HG03064 (cell line): ENCODE data around the gene EXO1.
"Not testable (repeated sequence)": the region's sequence is repeated elsewhere in the genome, so short reads cannot be mapped to it uniquely, and the experiment has no call there.

Experiments
- ATAC-seq: cut with Tn5 transposase; IDR thresholded peaks from one replicate; pipeline ENCODE4 v1.9.1; 2021; ENCODE audit warnings: low read depth; ENCODE audit not compliant: unreplicated experiment

The EXO1 gene

DNA sequence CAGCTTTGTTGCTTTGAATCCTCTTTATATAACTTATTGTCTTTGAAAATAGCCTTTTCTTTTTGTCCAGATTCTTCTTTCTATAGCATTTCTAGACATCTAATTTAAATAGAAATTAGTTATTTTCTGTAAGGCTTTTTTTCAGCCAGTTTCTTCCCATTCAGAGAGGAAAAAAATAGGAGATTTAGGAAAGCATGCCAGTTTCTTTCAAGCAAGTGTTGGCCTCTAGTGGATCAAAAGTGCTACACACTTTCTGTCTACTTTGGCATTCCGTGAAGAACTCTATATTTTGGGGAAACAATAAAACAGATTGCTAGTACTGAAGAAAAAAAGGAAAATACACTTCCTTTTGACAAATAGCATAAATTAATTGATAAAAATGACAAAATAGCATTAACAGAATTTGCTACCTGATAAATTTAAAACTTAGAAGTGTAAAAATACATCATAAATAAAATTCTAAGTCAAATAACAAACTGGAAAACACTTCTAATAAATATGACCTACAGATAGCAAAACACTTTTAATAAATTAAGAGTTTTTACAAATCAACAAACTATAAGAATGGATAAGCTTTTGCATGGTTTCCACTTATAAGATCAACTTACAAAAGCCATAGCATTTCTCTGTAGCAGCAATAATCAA lies 13.1 kb upstream of the EXO1 start:
- no peak for ATAC-seq

DNA sequence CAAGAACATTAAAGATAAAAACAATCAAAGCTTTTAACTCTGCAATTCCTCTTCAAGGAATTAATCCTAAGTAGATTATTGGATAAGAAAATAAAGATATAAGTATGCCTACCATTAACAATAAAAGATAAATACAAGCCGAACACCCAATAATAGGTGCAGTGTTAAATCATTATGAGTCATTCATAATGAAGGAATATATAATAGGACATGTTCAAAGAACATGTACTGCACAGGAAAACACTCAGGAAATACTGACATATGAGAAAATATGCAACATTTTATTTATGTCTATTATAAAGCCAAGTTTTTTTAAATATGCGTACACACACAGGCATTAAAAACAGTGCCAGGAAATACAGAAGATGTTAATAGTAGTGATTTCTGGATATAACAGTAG lies 11.1 kb upstream of the EXO1 start:
- no peak for ATAC-seq

DNA sequence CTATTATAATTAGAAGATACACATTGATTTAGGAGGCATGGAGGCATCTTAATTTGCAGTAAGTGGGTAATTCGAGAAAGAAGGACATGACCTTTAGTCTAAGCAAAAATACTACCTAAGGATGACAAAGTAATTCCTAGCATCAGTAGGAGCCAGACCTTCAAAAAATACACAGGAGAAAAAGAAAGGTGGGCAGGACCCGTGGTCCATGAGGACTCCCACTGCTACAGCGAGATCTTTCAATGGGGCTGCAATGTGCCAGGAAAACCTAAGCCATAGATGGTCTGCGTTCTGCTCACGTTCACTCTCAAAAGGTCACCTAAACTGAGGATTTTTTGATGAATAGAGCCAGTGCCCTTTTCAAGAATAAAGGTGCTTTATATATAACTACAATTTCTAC lies 10.6 kb upstream of the EXO1 start:
- no peak for ATAC-seq

- no peak for ATAC-seq
Measured at GRCh38 chr1:241837901-241838300, 10.1 kb upstream of the EXO1 start.

DNA sequence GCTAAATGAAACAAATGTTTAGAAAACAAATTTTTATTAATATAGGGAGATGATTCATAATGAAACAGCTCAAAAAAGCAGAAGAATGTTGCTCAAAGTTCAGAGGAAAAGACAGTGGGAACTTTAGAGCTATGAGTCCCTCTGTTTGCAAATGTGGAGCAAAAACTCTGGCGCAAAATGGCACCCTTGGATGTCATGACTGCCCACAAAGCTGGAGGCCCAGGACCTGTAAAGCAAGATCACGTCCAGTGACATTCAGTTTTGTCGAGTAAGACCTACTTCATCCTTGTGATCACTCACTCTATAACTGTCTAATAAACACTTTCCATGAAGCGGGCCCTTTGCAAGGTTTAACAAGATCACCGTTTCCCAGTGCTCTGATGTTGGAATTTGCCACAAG lies 9.1 kb upstream of the EXO1 start:
- no peak for ATAC-seq

DNA sequence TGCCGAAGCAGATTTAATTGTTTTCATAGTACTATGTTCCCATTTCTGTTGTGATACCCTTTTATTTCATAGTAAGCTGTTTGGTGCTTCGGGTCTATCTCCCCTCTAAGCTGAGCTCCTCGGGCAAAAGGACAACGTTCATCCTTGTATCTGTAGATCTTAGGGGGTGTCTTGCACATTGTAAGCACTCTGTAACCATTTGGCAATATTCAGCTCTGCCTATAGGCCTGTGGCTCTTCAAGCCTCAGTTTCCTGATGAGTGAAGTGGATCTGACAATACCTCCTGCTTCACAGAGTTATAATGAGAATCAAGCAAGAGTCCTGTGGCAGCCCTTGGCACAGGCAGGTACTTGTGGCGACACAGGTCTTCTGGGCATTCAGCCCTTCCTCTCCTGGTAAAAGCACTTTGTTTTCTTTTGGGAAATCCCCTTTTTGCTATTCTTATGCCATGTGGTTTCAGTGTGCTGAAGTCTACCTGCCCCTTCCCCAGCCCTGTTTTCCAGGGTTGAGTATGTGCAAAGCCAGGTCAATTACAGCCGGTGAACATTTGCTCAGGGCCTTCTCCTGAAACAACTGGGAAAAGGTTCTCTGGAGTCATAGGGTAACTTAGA lies 8.5 kb upstream of the EXO1 start:
- no peak for ATAC-seq

- no peak for ATAC-seq
Measured at GRCh38 chr1:241840164-241840563, 7.8 kb upstream of the EXO1 start.

- no peak for ATAC-seq
Measured at GRCh38 chr1:241841691-241842090, 6.3 kb upstream of the EXO1 start.

GRCh38 chr1:241842565-241842964 lies 5.4 kb upstream of the EXO1 start:
- no peak for ATAC-seq

- no peak for ATAC-seq
Measured at GRCh38 chr1:241844593-241844992, 3.4 kb upstream of the EXO1 start.

- ATAC-seq = no peak
Measured at GRCh38 chr1:241846375-241846774, 1.6 kb upstream of the EXO1 start.

- ATAC-seq = no peak
Measured at GRCh38 chr1:241846862-241847539, 1.0 kb upstream of the EXO1 start.

GRCh38 chr1:241847540-241847795 lies 536 bp upstream of the EXO1 start:
- ATAC-seq = no peak

GRCh38 chr1:241848686-241849344 lies 811 bp downstream of the EXO1 start:
- ATAC-seq = no peak

- no peak for ATAC-seq
Measured at GRCh38 chr1:241849345-241849695, 1.3 kb downstream of the EXO1 start.

- ATAC-seq = not testable (repeated sequence)
Measured at GRCh38 chr1:241855545-241856140, 7.6 kb downstream of the EXO1 start.

DNA sequence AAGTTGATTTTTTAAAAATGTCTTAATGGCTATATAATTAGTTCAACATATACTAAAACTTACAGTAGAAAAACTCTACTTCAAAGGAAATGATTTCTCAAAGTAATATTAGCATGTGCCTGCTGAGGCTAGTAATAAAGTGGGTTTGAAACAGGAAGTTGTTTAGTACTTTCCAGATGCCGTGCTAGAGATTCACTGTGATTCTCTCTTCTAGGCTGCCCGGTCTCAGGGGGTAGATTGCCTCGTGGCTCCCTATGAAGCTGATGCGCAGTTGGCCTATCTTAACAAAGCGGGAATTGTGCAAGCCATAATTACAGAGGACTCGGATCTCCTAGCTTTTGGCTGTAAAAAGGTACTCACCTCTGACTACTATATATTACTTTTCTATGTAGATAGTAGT lies 9.1 kb downstream of the EXO1 start:
- no peak for ATAC-seq

DNA sequence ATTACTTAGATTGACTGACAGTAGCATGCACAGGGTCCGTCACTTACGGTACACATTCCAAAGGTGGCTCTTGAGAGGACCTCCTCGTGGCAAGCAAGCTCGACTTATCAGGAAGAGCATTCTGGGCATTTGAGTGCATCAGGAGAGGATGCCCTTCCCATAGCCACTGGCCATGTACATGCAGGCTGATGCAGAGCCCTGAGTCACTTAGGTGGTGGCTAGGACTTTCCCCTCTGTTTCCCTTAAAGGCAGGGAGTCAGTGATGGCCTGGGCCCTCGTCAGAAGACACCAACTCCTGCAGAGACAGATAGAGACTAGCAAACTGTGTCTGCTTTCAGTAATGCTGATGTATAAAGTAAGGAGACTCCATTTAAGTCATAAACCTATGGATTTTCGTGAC lies 12.9 kb downstream of the EXO1 start:
- ATAC-seq = no peak

- ATAC-seq = no peak
Measured at GRCh38 chr1:241869022-241869421, 21.0 kb downstream of the EXO1 start.

DNA sequence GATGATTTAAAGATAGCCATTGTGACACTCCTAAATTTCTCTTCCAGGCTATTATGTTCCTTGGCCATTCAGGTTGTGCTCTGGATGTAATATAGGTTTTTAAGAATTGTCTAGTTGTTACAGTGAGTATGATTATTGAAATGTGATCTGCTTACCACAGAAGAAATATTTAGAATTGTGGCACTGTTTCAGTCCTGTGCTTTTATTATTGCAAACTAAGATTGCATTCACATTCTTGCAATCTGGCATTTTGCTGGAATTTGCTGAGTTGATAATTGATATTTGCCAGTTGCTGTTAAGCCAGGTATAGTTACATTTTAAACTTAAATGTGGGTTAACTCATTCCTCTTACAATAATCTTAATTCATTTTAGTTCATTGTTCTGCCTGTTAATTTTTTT lies 22.3 kb downstream of the EXO1 start:
- no peak for ATAC-seq

GRCh38 chr1:241870746-241871430 lies 22.9 kb downstream of the EXO1 start:
- ATAC-seq = no peak
